VCaP (cell line): ENCODE data around the gene OSBPL10.
A peak's percentile ranks its signal among the peaks of the same experiment; 100 is the strongest.

Source experiments
- H3K27ac ChIP-seq: fragments of 450-650 bp; 2 replicates; pipeline ENCODE4 v1.5.1; 2017
- TF ChIP-seq, protein P1 (sequence below): fragments of 450-650 bp; conservative IDR thresholded peaks from 2 replicates; pipeline ENCODE4 v1.5.1; 2017; ENCODE audit warnings: mild to moderate bottlenecking, moderate library complexity

Gene OSBPL10

GRCh38 chr3:31680072-31680870, 300.8 kb downstream of the OSBPL10 start:
- TF ChIP-seq, protein P1, sequence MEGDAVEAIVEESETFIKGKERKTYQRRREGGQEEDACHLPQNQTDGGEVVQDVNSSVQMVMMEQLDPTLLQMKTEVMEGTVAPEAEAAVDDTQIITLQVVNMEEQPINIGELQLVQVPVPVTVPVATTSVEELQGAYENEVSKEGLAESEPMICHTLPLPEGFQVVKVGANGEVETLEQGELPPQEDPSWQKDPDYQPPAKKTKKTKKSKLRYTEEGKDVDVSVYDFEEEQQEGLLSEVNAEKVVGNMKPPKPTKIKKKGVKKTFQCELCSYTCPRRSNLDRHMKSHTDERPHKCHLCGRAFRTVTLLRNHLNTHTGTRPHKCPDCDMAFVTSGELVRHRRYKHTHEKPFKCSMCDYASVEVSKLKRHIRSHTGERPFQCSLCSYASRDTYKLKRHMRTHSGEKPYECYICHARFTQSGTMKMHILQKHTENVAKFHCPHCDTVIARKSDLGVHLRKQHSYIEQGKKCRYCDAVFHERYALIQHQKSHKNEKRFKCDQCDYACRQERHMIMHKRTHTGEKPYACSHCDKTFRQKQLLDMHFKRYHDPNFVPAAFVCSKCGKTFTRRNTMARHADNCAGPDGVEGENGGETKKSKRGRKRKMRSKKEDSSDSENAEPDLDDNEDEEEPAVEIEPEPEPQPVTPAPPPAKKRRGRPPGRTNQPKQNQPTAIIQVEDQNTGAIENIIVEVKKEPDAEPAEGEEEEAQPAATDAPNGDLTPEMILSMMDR, result no peak
- H3K27ac ChIP-seq, result no peak overlapping the region

- TF ChIP-seq, protein P1, result no peak
These were observed 304.5 kb downstream of the OSBPL10 start for GRCh38 chr3:31676556-31676955.

GRCh38 chr3:31673950-31674349, 307.1 kb downstream of the OSBPL10 start:
- no peak overlapping the region for H3K27ac ChIP-seq
- TF ChIP-seq, protein P1, result no peak

More at GRCh38 chr3:31676556-31676955, 304.5 kb downstream of the OSBPL10 start:
- H3K27ac ChIP-seq, result no peak overlapping the region

DNA sequence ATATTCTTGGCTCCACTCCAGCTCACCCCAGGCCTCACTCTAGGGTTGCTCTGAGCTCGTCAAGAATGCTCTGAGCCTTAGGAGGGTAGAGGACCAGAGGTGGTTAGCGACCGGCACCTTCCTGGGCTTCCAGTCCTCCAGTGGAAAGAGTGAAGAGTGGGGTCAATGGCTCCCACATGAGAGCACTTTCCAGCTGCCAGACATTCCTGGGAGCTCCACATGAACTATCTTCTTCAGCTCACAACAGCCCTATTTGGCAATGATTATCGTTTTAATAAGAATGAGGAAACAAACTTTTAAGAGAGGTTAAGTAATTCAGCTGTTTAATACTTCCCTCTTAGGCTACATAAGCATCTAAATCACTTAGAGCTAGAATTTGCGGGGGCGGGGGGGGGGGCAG, 309.1 kb downstream of the OSBPL10 start:
- no peak overlapping the region for H3K27ac ChIP-seq
- TF ChIP-seq, protein P1, result no peak

DNA sequence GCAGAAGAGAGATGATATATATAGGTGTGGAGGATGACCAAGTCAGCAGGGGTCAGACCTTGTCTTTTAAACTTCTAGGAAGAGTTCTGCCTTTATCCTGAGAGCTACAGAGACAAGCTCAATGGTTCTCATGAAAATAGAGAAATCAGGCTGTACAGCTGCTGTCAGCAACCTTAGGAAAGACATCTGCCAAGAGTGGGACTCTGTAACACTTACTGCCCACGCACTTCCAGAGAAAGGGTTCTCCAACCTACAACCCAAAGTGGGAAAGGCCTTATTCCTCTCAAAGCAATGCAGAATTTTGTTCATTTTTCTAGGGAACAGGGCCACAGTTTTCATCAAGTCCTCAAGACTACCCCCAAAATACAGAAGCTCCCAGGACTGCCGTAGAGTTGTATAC, 309.6 kb downstream of the OSBPL10 start:
- no peak overlapping the region for H3K27ac ChIP-seq
- TF ChIP-seq, protein P1, result no peak

DNA sequence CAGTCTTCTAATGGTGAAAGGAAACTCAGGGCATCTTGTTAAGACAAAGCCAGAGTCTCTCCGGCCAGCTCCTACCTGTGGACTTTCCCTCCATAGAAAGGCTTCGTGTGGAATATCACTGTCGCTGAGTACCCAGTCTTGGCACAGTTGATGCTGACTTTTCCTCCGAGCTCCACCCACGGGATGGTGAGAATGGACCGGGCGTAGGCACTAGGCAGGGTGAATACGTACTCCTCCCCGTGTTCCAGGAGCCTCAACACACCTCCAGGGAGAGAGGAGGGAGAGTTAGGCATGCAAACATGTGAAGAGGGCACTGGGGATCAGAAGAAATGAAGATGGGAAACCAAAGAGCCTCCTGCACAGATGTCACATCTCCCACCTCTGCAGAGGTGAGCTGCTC, 310.3 kb downstream of the OSBPL10 start:
- peak overlapping the region; percentile 75 for H3K27ac ChIP-seq
- TF ChIP-seq, protein P1, result no peak

DNA sequence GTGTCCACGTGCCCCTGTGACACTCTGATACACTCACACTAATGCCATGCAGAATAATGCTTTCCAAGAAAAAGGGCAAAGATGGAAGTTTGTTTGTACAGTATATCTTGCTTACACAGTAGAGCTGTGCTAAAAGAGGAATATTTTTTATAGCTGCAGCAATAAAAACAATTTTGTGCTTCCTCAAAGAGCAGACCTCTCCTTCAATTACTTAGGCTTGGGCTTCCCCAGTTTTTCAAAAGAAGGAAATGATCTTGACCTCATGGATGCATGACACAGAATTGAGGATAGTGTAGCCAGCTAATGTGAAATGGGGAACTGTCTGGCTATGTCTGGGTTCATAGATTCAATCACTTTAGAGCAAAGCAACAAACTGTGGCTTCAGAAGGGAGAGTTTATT, 310.9 kb downstream of the OSBPL10 start:
- peak overlapping the region; percentile 75 for H3K27ac ChIP-seq
- TF ChIP-seq, protein P1, result no peak
